ENCODE measurements around the gene OVCA2. TPM values are rescaled to one million over a fixed set of nuclear protein-coding genes. Genes with fewer than 3 reads are reported as not detected.

The OVCA2 gene
- polyA plus RNA-seq, 1 of the 3 experiments (the other 2 are of a cell fraction) = 59.2 TPM

DNA sequence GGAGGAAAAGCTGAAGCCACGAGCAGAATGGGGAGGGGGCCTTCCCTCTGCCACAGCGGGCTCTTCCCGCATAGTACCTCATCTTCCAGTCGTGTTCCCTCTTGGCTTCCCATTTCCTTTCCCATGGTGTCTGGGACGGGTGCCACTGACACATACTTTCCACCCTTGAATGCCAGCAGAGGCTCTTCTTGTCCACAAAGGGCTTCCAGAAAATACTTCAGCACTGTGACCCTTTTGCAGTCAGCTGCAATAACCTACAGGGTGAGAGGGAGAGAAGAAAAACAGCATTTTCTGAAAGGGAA lies 43.8 kb downstream of the OVCA2 start:
- Histone ChIP-seq H3K27me3 (ENCODE audit: insufficient read depth) (no peaks in the 10 kb centered on the region), H3K79me2 (ENCODE audit: insufficient read depth) (peaks cover 7% of the 10 kb centered on the region; the same call in 1 of the 2 replicates), H2AFZ (ENCODE audit: low read depth) (no peak overlapping the region), H3K4me3 (ENCODE audit: low read depth in 2 of 2, low read length in 1 of 2) (no peak overlapping the region), H3K9ac (no peak overlapping the region), H3K27ac (ENCODE audit: low read depth in 2 of 2, low read length in 1 of 2) (peak overlapping the region; percentile 57 to 89), H3F3A (replicated peaks; ENCODE audit: insufficient read depth) (peaks cover 12% of the 10 kb centered on the region), H3K4me2 (peak overlapping the region; percentile 41; the same call in 1 of the 2 replicates), H3K9me3 (no peaks in the 10 kb centered on the region), H3K4me1 (ENCODE audit: control insufficient read depth in 1 of 2, insufficient read depth in 2 of 2, low read depth in 1 of 2, low read length in 1 of 2) (peaks cover 33 to 90% of the 10 kb centered on the region in 2 experiments), H3K9me2 (no peaks in the 10 kb centered on the region), H3K36me3 (replicated peaks in 1 of 2; ENCODE audit: control insufficient read depth in 1 of 2, insufficient read depth in 2 of 2, low read length in 1 of 2) (peaks cover 9 to 10% of the 10 kb centered on the region in 2 experiments), H4K20me1 (ENCODE audit: insufficient read depth) (no peaks in the 10 kb centered on the region)
- ChIA-PET CTCF (interaction anchor here (0.9 to 2.7 kb wide), 6 partner anchors 9 to 159 kb away, joined by 3 to 17 read pairs (median 6); partner anchors contain the start of gene HIC1), POLR2A (interaction anchor here (1.1 kb wide), 1 partner anchor 10 kb away, joined by 5 read pairs; no protein-coding TSS in a partner anchor)
- TF ChIP-seq EZH2phosphoT487 (IDR thresholded peaks at IDR 0.05; ENCODE audit: borderline replicate concordance, low read depth) (no peak), CHD2 (IDR thresholded peaks at IDR 0.05; ENCODE audit: low read length, partially characterized antibody) (no peak), GABPA (IDR thresholded peaks at IDR 0.05; ENCODE audit: low read depth) (no peak), RAD21 (IDR thresholded peaks at IDR 0.05; ENCODE audit: low read length) (no peak), RXRA (IDR thresholded peaks at IDR 0.05; ENCODE audit: borderline replicate concordance, low read depth) (no peak), NRF1 (IDR thresholded peaks at IDR 0.05; ENCODE audit: low read depth, low read length) (no peak), JUND (IDR thresholded peaks at IDR 0.05) (no peak), YY1 (IDR thresholded peaks at IDR 0.05; ENCODE audit: low read depth) (no peak), NFIC (IDR thresholded peaks at IDR 0.05; ENCODE audit: borderline replicate concordance) (no peak), RFX5 (IDR thresholded peaks at IDR 0.05; ENCODE audit: low read length) (no peak), ELF1 (IDR thresholded peaks at IDR 0.05) (no peak), FOSL2 (IDR thresholded peaks at IDR 0.05; ENCODE audit: borderline replicate concordance, low read depth) (no peak), SIN3A (IDR thresholded peaks at IDR 0.05; ENCODE audit: borderline replicate concordance, low read depth, low read length) (no peak)
- TF ChIP-seq, protein P1, sequence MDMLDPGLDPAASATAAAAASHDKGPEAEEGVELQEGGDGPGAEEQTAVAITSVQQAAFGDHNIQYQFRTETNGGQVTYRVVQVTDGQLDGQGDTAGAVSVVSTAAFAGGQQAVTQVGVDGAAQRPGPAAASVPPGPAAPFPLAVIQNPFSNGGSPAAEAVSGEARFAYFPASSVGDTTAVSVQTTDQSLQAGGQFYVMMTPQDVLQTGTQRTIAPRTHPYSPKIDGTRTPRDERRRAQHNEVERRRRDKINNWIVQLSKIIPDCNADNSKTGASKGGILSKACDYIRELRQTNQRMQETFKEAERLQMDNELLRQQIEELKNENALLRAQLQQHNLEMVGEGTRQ (IDR thresholded peaks at IDR 0.05; ENCODE audit: borderline replicate concordance, low read depth, low read length) = no peak
- TF ChIP-seq, protein P2, sequence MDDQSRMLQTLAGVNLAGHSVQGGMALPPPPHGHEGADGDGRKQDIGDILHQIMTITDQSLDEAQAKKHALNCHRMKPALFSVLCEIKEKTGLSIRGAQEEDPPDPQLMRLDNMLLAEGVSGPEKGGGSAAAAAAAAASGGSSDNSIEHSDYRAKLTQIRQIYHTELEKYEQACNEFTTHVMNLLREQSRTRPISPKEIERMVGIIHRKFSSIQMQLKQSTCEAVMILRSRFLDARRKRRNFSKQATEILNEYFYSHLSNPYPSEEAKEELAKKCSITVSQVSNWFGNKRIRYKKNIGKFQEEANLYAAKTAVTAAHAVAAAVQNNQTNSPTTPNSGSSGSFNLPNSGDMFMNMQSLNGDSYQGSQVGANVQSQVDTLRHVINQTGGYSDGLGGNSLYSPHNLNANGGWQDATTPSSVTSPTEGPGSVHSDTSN (IDR thresholded peaks at IDR 0.05) = no peak
- TF ChIP-seq, protein P3, sequence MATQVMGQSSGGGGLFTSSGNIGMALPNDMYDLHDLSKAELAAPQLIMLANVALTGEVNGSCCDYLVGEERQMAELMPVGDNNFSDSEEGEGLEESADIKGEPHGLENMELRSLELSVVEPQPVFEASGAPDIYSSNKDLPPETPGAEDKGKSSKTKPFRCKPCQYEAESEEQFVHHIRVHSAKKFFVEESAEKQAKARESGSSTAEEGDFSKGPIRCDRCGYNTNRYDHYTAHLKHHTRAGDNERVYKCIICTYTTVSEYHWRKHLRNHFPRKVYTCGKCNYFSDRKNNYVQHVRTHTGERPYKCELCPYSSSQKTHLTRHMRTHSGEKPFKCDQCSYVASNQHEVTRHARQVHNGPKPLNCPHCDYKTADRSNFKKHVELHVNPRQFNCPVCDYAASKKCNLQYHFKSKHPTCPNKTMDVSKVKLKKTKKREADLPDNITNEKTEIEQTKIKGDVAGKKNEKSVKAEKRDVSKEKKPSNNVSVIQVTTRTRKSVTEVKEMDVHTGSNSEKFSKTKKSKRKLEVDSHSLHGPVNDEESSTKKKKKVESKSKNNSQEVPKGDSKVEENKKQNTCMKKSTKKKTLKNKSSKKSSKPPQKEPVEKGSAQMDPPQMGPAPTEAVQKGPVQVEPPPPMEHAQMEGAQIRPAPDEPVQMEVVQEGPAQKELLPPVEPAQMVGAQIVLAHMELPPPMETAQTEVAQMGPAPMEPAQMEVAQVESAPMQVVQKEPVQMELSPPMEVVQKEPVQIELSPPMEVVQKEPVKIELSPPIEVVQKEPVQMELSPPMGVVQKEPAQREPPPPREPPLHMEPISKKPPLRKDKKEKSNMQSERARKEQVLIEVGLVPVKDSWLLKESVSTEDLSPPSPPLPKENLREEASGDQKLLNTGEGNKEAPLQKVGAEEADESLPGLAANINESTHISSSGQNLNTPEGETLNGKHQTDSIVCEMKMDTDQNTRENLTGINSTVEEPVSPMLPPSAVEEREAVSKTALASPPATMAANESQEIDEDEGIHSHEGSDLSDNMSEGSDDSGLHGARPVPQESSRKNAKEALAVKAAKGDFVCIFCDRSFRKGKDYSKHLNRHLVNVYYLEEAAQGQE (IDR thresholded peaks at IDR 0.05; ENCODE audit: low read depth, low read length) = no peak
- TF ChIP-seq, protein P4, sequence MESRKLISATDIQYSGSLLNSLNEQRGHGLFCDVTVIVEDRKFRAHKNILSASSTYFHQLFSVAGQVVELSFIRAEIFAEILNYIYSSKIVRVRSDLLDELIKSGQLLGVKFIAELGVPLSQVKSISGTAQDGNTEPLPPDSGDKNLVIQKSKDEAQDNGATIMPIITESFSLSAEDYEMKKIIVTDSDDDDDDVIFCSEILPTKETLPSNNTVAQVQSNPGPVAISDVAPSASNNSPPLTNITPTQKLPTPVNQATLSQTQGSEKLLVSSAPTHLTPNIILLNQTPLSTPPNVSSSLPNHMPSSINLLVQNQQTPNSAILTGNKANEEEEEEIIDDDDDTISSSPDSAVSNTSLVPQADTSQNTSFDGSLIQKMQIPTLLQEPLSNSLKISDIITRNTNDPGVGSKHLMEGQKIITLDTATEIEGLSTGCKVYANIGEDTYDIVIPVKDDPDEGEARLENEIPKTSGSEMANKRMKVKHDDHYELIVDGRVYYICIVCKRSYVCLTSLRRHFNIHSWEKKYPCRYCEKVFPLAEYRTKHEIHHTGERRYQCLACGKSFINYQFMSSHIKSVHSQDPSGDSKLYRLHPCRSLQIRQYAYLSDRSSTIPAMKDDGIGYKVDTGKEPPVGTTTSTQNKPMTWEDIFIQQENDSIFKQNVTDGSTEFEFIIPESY (IDR thresholded peaks at IDR 0.05; ENCODE audit: borderline replicate concordance, low read depth) = no peak
- TF ChIP-seq, protein P5, sequence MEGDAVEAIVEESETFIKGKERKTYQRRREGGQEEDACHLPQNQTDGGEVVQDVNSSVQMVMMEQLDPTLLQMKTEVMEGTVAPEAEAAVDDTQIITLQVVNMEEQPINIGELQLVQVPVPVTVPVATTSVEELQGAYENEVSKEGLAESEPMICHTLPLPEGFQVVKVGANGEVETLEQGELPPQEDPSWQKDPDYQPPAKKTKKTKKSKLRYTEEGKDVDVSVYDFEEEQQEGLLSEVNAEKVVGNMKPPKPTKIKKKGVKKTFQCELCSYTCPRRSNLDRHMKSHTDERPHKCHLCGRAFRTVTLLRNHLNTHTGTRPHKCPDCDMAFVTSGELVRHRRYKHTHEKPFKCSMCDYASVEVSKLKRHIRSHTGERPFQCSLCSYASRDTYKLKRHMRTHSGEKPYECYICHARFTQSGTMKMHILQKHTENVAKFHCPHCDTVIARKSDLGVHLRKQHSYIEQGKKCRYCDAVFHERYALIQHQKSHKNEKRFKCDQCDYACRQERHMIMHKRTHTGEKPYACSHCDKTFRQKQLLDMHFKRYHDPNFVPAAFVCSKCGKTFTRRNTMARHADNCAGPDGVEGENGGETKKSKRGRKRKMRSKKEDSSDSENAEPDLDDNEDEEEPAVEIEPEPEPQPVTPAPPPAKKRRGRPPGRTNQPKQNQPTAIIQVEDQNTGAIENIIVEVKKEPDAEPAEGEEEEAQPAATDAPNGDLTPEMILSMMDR (IDR thresholded peaks at IDR 0.05) = no peak
- TF ChIP-seq, protein P6, sequence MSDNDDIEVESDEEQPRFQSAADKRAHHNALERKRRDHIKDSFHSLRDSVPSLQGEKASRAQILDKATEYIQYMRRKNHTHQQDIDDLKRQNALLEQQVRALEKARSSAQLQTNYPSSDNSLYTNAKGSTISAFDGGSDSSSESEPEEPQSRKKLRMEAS (IDR thresholded peaks at IDR 0.05; ENCODE audit: low read depth) = no peak
- TF ChIP-seq, protein P7, sequence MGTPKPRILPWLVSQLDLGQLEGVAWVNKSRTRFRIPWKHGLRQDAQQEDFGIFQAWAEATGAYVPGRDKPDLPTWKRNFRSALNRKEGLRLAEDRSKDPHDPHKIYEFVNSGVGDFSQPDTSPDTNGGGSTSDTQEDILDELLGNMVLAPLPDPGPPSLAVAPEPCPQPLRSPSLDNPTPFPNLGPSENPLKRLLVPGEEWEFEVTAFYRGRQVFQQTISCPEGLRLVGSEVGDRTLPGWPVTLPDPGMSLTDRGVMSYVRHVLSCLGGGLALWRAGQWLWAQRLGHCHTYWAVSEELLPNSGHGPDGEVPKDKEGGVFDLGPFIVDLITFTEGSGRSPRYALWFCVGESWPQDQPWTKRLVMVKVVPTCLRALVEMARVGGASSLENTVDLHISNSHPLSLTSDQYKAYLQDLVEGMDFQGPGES (IDR thresholded peaks at IDR 0.05; ENCODE audit: low read depth, low read length) = no peak
- WGBS (ENCODE audit: low lambda C conversion rate) = 71% methylated on average over 5 of the region's 5 CpGs
- DNase-seq = no peak

All from SK-N-SH (cell line).